ENCODE data around the gene RND1. TPM values are rescaled to one million over a fixed set of nuclear protein-coding genes. Genes with fewer than 3 reads are reported as not detected.
"Not testable (repeated sequence)": the region's sequence is repeated elsewhere in the genome, so short reads cannot be mapped to it uniquely, and the experiment has no call there.

The RND1 gene
- total and polyA plus RNA-seq, 2 donors (not counting 1 experiment from before 2014, with no cell fraction given) = 0.08 to 0.17 TPM

- Histone ChIP-seq H2AFZ (ENCODE audit: low read length) (no peak overlapping the region), H3K36me3 (ENCODE audit: control insufficient read depth, insufficient read depth, low read length) (no peaks in the 10 kb centered on the region), H4K20me1 (ENCODE audit: control insufficient read depth, extremely low read depth, insufficient read depth, low read length) (no peaks in the 10 kb centered on the region), H3K4me1 (ENCODE audit: control insufficient read depth, extremely low read depth, insufficient read depth, low read length) (peaks cover 3% of the 10 kb centered on the region), H3K27me3 (ENCODE audit: control insufficient read depth, insufficient read depth, low read length) (peaks cover 29% of the 10 kb centered on the region), H3K4me3 (replicated peaks in 1 of 4; ENCODE audit: control extremely low read depth in 1 of 4, insufficient read depth in 1 of 4, low read depth in 3 of 4, low read length in 4 of 4) (no peak overlapping the region), H3K27ac (ENCODE audit: insufficient read depth, low read length) (no peak overlapping the region), H3K9ac (ENCODE audit: insufficient read depth, low read length) (no peak overlapping the region), H3K9me3 (ENCODE audit: control insufficient read depth, insufficient read depth, low read depth, low read length) (no peaks in the 10 kb centered on the region), H3K4me2 (ENCODE audit: extremely low read depth, insufficient read depth, low read length) (no peak overlapping the region), H3K79me2 (ENCODE audit: control insufficient read depth, insufficient read depth, low read length) (no peaks in the 10 kb centered on the region)
- TF ChIP-seq CTCF (conservative IDR thresholded peaks at IDR 0.05 in 1 of 2, IDR thresholded peaks at IDR 0.05 in 1 of 2; ENCODE audit: low read depth in 1 of 2, low read length in 2 of 2) = no peak
- no peak for TF ChIP-seq EZH2 (IDR thresholded peaks at IDR 0.05; ENCODE audit: low read length, missing control alignments)
- no peak for DNase-seq (ENCODE audit: low read depth in 2 of 2)
Observed at GRCh38 chr12:48880647-48881046, 15.0 kb upstream of the RND1 start.

DNA sequence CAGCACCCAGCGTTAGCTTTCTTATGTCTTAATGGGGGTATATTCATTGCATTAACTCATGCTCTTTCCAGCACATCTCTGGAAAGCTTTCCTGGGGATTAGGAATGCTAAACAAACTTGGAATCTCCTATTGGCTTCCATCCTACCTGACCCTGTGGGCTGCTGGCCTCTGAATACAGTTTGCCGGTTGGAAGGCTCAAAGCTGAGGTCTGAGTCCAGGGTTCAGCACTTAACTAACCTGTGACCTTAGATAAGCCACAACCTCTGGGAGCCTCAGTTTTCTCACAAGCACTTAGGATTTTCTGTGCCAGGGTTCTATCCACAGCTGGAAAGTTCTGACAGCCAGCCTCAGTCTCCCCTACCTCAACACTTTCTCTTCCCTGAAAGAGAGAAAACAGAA is 12.9 kb upstream of the RND1 start:
- Histone ChIP-seq H3K27ac (ENCODE audit: insufficient read depth, low read length) (no peak overlapping the region), H3K36me3 (ENCODE audit: control insufficient read depth, insufficient read depth, low read length) (no peaks in the 10 kb centered on the region)
- TF ChIP-seq CTCF (conservative IDR thresholded peaks at IDR 0.05 in 1 of 2, IDR thresholded peaks at IDR 0.05 in 1 of 2; ENCODE audit: low read depth in 1 of 2, low read length in 2 of 2) (no peak), EZH2 (IDR thresholded peaks at IDR 0.05; ENCODE audit: low read length, missing control alignments) (no peak)

GRCh38 chr12:48875944-48876515 is 10.4 kb upstream of the RND1 start:
- Histone ChIP-seq H3K9ac (ENCODE audit: insufficient read depth, low read length) (no peak overlapping the region), H3K4me2 (ENCODE audit: extremely low read depth, insufficient read depth, low read length) (no peak overlapping the region), H3K4me1 (ENCODE audit: control insufficient read depth, extremely low read depth, insufficient read depth, low read length) (no peaks in the 10 kb centered on the region), H2AFZ (ENCODE audit: low read length) (no peak overlapping the region), H3K36me3 (ENCODE audit: control insufficient read depth, insufficient read depth, low read length) (no peaks in the 10 kb centered on the region), H3K4me3 (replicated peaks in 1 of 4; ENCODE audit: control extremely low read depth in 1 of 4, insufficient read depth in 1 of 4, low read depth in 3 of 4, low read length in 4 of 4) (no peak overlapping the region), H3K27ac (ENCODE audit: insufficient read depth, low read length) (no peak overlapping the region), H3K9me3 (ENCODE audit: control insufficient read depth, insufficient read depth, low read depth, low read length) (no peaks in the 10 kb centered on the region), H3K27me3 (ENCODE audit: control insufficient read depth, insufficient read depth, low read length) (peaks cover 7% of the 10 kb centered on the region), H4K20me1 (ENCODE audit: control insufficient read depth, extremely low read depth, insufficient read depth, low read length) (no peaks in the 10 kb centered on the region), H3K79me2 (ENCODE audit: control insufficient read depth, insufficient read depth, low read length) (no peaks in the 10 kb centered on the region)
- TF ChIP-seq CTCF (conservative IDR thresholded peaks at IDR 0.05 in 1 of 2, IDR thresholded peaks at IDR 0.05 in 1 of 2; ENCODE audit: low read depth in 1 of 2, low read length in 2 of 2) (no peak), EZH2 (IDR thresholded peaks at IDR 0.05; ENCODE audit: low read length, missing control alignments) (no peak)
- peak in 1 of 2 donors; percentile 12 for DNase-seq (ENCODE audit: low read depth in 2 of 2)

More for the DNA sequence above, 12.9 kb upstream of the RND1 start:
- no peak for DNase-seq (ENCODE audit: low read depth in 2 of 2)
- Histone ChIP-seq H3K4me2 (ENCODE audit: extremely low read depth, insufficient read depth, low read length) (no peak overlapping the region), H3K4me1 (ENCODE audit: control insufficient read depth, extremely low read depth, insufficient read depth, low read length) (peaks cover 3% of the 10 kb centered on the region), H3K27me3 (ENCODE audit: control insufficient read depth, insufficient read depth, low read length) (peaks cover 23% of the 10 kb centered on the region), H3K9ac (ENCODE audit: insufficient read depth, low read length) (no peak overlapping the region), H3K4me3 (replicated peaks in 1 of 4; ENCODE audit: control extremely low read depth in 1 of 4, insufficient read depth in 1 of 4, low read depth in 3 of 4, low read length in 4 of 4) (no peak overlapping the region), H4K20me1 (ENCODE audit: control insufficient read depth, extremely low read depth, insufficient read depth, low read length) (no peaks in the 10 kb centered on the region), H3K9me3 (ENCODE audit: control insufficient read depth, insufficient read depth, low read depth, low read length) (no peaks in the 10 kb centered on the region), H2AFZ (ENCODE audit: low read length) (no peak overlapping the region), H3K79me2 (ENCODE audit: control insufficient read depth, insufficient read depth, low read length) (no peaks in the 10 kb centered on the region)

DNA sequence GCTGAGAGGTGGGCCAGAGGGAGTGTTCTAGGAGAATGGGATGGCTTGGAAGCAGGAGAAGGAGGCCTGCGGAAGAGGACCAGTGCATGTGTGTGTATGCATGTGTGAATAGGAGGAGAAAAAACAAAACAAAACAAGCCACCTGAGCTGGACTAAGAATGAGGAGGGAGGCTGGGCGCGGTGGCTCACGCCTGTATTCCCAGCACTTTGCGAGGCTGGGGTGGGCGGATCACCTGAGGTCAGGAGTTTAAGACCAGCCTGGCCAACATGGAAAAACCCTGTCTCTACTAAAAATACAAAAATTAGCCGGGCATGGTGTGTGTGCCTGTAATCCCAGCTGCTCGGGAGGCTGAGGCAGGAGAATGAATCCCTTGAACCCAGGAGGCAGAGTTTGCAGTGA is 7.9 kb upstream of the RND1 start:
- DNase-seq (ENCODE audit: low read depth in 2 of 2); H2AFZ ChIP-seq (ENCODE audit: low read length); H3K27ac ChIP-seq (ENCODE audit: insufficient read depth, low read length); H3K4me1 ChIP-seq (ENCODE audit: control insufficient read depth, extremely low read depth, insufficient read depth, low read length); H3K27me3 ChIP-seq (ENCODE audit: control insufficient read depth, insufficient read depth, low read length); H3K9ac ChIP-seq (ENCODE audit: insufficient read depth, low read length); H3K9me3 ChIP-seq (ENCODE audit: control insufficient read depth, insufficient read depth, low read depth, low read length); H4K20me1 ChIP-seq (ENCODE audit: control insufficient read depth, extremely low read depth, insufficient read depth, low read length); H3K4me3 ChIP-seq (replicated peaks in 1 of 4; ENCODE audit: control extremely low read depth in 1 of 4, insufficient read depth in 1 of 4, low read depth in 3 of 4, low read length in 4 of 4); H3K4me2 ChIP-seq (ENCODE audit: extremely low read depth, insufficient read depth, low read length); H3K79me2 ChIP-seq (ENCODE audit: control insufficient read depth, insufficient read depth, low read length); H3K36me3 ChIP-seq (ENCODE audit: control insufficient read depth, insufficient read depth, low read length): not testable (repeated sequence)
